IMR-90 (cell line): ENCODE measurements around the gene IP6K2. TPM values are rescaled to one million over a fixed set of nuclear protein-coding genes. Genes with fewer than 3 reads are reported as not detected.
A peak's percentile ranks its signal among the peaks of the same experiment; 100 is the strongest.

Source experiments
- ATAC-seq: fragments of 200-7000 bp; cut with Tn5 transposase; 2 replicates; pipeline ENCODE4 v1.9.1; 2020; ENCODE audit warnings: low read depth, mild to moderate bottlenecking, moderate library complexity
- BruUV-seq: library from RNA; stranded (reverse); fragments of 400-500 nt; replicated peaks from 2 replicates; lab custom pipeline; 2021; lab: Mats Ljungman, UMichigan
- CTCF ChIA-PET: fragments of 300-600 bp; formaldehyde crosslinking; extraction: SDS; loops from one replicate; lab custom pipeline; 2021; ENCODE audit warnings: antibody characterized with exemption; lab: Yijun Ruan, JAX
- POLR2A ChIA-PET: fragments of 300-600 bp; sonication (Branson Sonifier 250); formaldehyde crosslinking; loops from one replicate; lab custom pipeline; 2022; ENCODE audit warnings: antibody characterized with exemption; ENCODE audit not compliant: unreplicated experiment; lab: Charles Lee
- DNase-seq: peaks from one replicate; pipeline ENCODE4 v3.0.0; 2013
- H2AFZ ChIP-seq: replicated peaks from 2 replicates; pipeline ENCODE3; 2013; ENCODE audit warnings: low read length, mild to moderate bottlenecking; ENCODE audit not compliant: poor library complexity
- H2AK5ac ChIP-seq: 2 replicates; pipeline ENCODE4 v1.6.1; 2013; ENCODE audit warnings: low read depth, low read length, inconsistent platforms
- H2AK9ac ChIP-seq: replicated peaks from 2 replicates; pipeline ENCODE3; 2013; ENCODE audit warnings: mild to moderate bottlenecking, low read depth, low read length, moderate library complexity; ENCODE audit not compliant: poor library complexity
- H2BK120ac ChIP-seq: 2 replicates; pipeline ENCODE4 v1.6.1; 2013; ENCODE audit warnings: low read depth, low read length, inconsistent platforms
- H2BK15ac ChIP-seq: 3 replicates; pipeline ENCODE4 v1.6.1; 2013; ENCODE audit warnings: low read depth, low read length, inconsistent platforms
- H2BK20ac ChIP-seq: 2 replicates; pipeline ENCODE4 v1.6.1; 2013; ENCODE audit warnings: low read depth, mild to moderate bottlenecking, inconsistent platforms, low read length, moderate library complexity
- H2BK5ac ChIP-seq: 2 replicates; pipeline ENCODE4 v1.6.1; 2013; ENCODE audit warnings: mild to moderate bottlenecking, low read depth, low read length, inconsistent platforms; ENCODE audit not compliant: poor library complexity, severe bottlenecking
- H3K14ac ChIP-seq: replicated peaks from 2 replicates; pipeline ENCODE4 v1.6.1; 2013; ENCODE audit warnings: low read depth, low read length, inconsistent platforms
- H3K18ac ChIP-seq: 2 replicates; pipeline ENCODE4 v1.6.1; 2013; ENCODE audit warnings: low read depth, low read length, control low read depth
- H3K23ac ChIP-seq: 2 replicates; pipeline ENCODE4 v1.6.1; 2013; ENCODE audit warnings: low read depth, low read length, inconsistent platforms
- H3K27ac ChIP-seq: 2 replicates; pipeline ENCODE4 v1.5.1; 2013; ENCODE audit warnings: mild to moderate bottlenecking, control low read depth, low read length; ENCODE audit not compliant: insufficient read depth
- H3K27me3 ChIP-seq: 2 replicates; pipeline ENCODE4 v1.6.1; 2013; ENCODE audit warnings: low read length; ENCODE audit not compliant: control insufficient read depth, insufficient read depth
- H3K36me3 ChIP-seq: 2 replicates; pipeline ENCODE4 v1.6.1; 2013; ENCODE audit warnings: low read length, mixed read lengths; ENCODE audit not compliant: control insufficient read depth, insufficient read depth
- H3K4ac ChIP-seq: 2 replicates; pipeline ENCODE4 v1.6.1; 2013; ENCODE audit warnings: low read depth, low read length, inconsistent platforms
- H3K4me1 ChIP-seq: 2 replicates; pipeline ENCODE4 v1.6.1; 2013; ENCODE audit warnings: low read length, mixed read lengths; ENCODE audit not compliant: control insufficient read depth, insufficient read depth
- H3K4me2 ChIP-seq: 2 replicates; pipeline ENCODE4 v1.6.1; 2013; ENCODE audit warnings: low read depth, mild to moderate bottlenecking, control low read depth, low read length, moderate library complexity
- H3K4me3 ChIP-seq: 2 replicates; pipeline ENCODE4 v1.5.1; 2013; ENCODE audit warnings: low read depth, mild to moderate bottlenecking, control low read depth, low read length, moderate library complexity; ENCODE audit not compliant: insufficient read depth
- H3K56ac ChIP-seq: 2 replicates; pipeline ENCODE4 v1.6.1; 2013; ENCODE audit warnings: low read length, inconsistent platforms; ENCODE audit not compliant: insufficient read depth; ENCODE audit errors: extremely low read depth
- H3K79me1 ChIP-seq, 2 experiments: 2 replicates each; pipeline ENCODE4 v1.6.1; 2013; ENCODE audit warnings: low read length in 2 of 2, inconsistent platforms in 1 of 2, low read depth in 1 of 2
- H3K9ac ChIP-seq: 2 replicates; pipeline ENCODE4 v1.6.1; 2013; ENCODE audit warnings: low read depth, low read length, control low read depth
- H3K9me1 ChIP-seq: 2 replicates; pipeline ENCODE4 v1.6.1; 2013; ENCODE audit warnings: low read length, inconsistent platforms; ENCODE audit not compliant: insufficient read depth
- H3K9me3 ChIP-seq: 2 replicates; pipeline ENCODE4 v1.6.1; 2013; ENCODE audit warnings: low read length; ENCODE audit not compliant: control insufficient read depth, insufficient read depth
- H4K20me1 ChIP-seq: 2 replicates; pipeline ENCODE4 v1.6.1; 2013; ENCODE audit warnings: low read length, inconsistent platforms; ENCODE audit not compliant: insufficient read depth
- H4K5ac ChIP-seq: 2 replicates; pipeline ENCODE4 v1.6.1; 2013; ENCODE audit warnings: mild to moderate bottlenecking, low read depth, low read length, control low read depth
- H4K8ac ChIP-seq, 2 experiments: 2 replicates each; pipeline ENCODE4 v1.6.1; 2013; ENCODE audit warnings: low read depth in 2 of 2, low read length in 2 of 2, control low read depth in 1 of 2, inconsistent platforms in 1 of 2
- H4K91ac ChIP-seq: 2 replicates; pipeline ENCODE4 v1.6.1; 2013; ENCODE audit warnings: low read depth, low read length, inconsistent platforms; ENCODE audit not compliant: insufficient read depth
- MAFK ChIP-seq: IDR thresholded peaks from 2 replicates; pipeline ENCODE4 v1.6.1; 2012; ENCODE audit warnings: low read depth, low read length, improper control_type of control experiment
- RAD21 ChIP-seq: IDR thresholded peaks from 2 replicates; pipeline ENCODE4 v1.6.1; 2012; ENCODE audit warnings: low read length, improper control_type of control experiment
- WGBS, 2 experiments: methylation state at CpG; one replicate each; pipeline versions ENCODE4 v1.1.5 to v1.1.7; 2013; ENCODE audit warnings: missing lambda C conversion rate in 2 of 2; ENCODE audit not compliant: insufficient read length in 1 of 2; ENCODE audit errors: extremely low coverage in 2 of 2; 5-methylcytosine and 5-hydroxymethylcytosine counted together
- dilution Hi-C: fragments of 300-500 bp; cut with HindIII; formaldehyde crosslinking; loops from one replicate; pipeline ENCODE4 v1.14.3; 2018; ENCODE audit warnings: low sequenced_read_pairs; ENCODE audit not compliant: unreplicated experiment
- in situ Hi-C: fragments of 300-500 bp; cut with MboI; formaldehyde crosslinking; loops from 3 replicates; pipeline ENCODE4 v1.14.3; 2019; ENCODE audit warnings: low sequenced_read_pairs, inconsistent platforms, mixed read lengths
- intact Hi-C: fragments of 100-400 bp; cut with micrococcal nuclease; formaldehyde crosslinking; loops from 2 replicates; pipeline ENCODE4 v1.10.0; 2022
- polyA plus RNA-seq, 3 experiments: library from polyadenylated mRNA; depleted of rRNA; stranded (reverse); fragments of >200 nt; gene quantifications; 2 replicates each; pipeline ENCODE4 v1.2.3, GENCODE V29; 2012; ENCODE audit warnings: low replicate concordance in 1 of 3
- total RNA-seq: library from RNA; depleted of rRNA; stranded (reverse); fragments of >200 nt; gene quantifications from 2 replicates; pipeline ENCODE4 v1.2.3, GENCODE V29; 2012

IP6K2 gene
- total and polyA plus RNA-seq, 2 of the 4 experiments (the other 2 are of a cell fraction), result 73.7 to 169 TPM

DNA sequence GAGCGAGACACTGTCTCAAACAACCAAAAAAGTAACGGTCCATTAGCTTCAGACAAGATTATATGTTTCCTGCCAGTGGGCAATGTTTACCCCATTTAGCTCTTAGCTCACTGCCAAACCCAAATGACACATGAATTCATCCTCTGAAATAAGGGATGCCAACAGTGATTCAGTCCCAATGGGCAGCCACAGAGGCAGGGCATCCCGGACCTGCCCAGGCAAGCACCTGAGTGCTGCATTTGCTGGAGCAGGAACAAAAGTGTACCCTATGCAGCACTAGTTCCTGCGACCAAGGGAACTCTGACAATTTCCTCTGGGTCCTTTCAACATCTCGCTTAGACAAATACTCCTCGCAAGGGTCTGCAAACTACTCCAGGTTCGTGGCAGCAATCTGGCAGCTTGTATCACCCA is 8.0 kb downstream of the IP6K2 start:
- Histone ChIP-seq H3K4me3 (no peak overlapping the region), H2AFZ (no peak overlapping the region)
- ATAC-seq, result peak; percentile 17

More for the DNA sequence above, 8.0 kb downstream of the IP6K2 start:
- Histone ChIP-seq H3K23ac (no peak overlapping the region), H3K9me3 (no peaks in the 10 kb centered on the region), H2BK5ac (peak overlapping the region; percentile 84), H2AK5ac (peak overlapping the region; percentile 9; the same call in 1 of the 2 replicates), H3K14ac (peak overlapping the region; percentile 44; the same call in 1 of the 2 replicates), H3K56ac (no peak overlapping the region), H2BK20ac (no peak overlapping the region), H3K36me3 (peaks cover 44% of the 10 kb centered on the region), H3K4ac (peak overlapping the region; percentile 45), H3K4me1 (peaks cover 13% of the 10 kb centered on the region), H3K79me1 (peaks cover 3 to 61% of the 10 kb centered on the region in 2 experiments), H3K4me2 (no peak overlapping the region), H2BK120ac (no peak overlapping the region), H4K91ac (no peak overlapping the region), H3K18ac (no peak overlapping the region), H4K5ac (no peak overlapping the region), H2BK15ac (no peak overlapping the region), H3K27ac (peak overlapping the region; percentile 72; the same call in 1 of the 2 replicates), H3K9ac (no peak overlapping the region), H3K27me3 (no peaks in the 10 kb centered on the region), H3K9me1 (peaks cover 37% of the 10 kb centered on the region), H4K8ac (no peak overlapping the region), H4K20me1 (peaks cover 96% of the 10 kb centered on the region), H2AK9ac (no peak overlapping the region)
- no TSS peak for BruUV-seq
- intact Hi-C loops (no loop called here), in situ Hi-C loops (no loop called here), dilution Hi-C loops (no loop called here)
- WGBS, 2 experiments, result 80% methylated on average over 5 of the region's 7 CpGs; no CpG with 5 or more reads in 1 of the 2 experiments
- CTCF ChIA-PET, result interaction anchor here (0.5 to 0.6 kb wide), 2 partner anchors 10 to 65 kb away, joined by 3 to 4 read pairs; no protein-coding TSS in a partner anchor
- POLR2A ChIA-PET, result no interaction called here
- TF ChIP-seq RAD21, result no peak
- TF ChIP-seq MAFK, result no peak
- DNase-seq, result no peak
